HEK293T (cell line): ENCODE data around the gene NLRP12.

ENCODE experiments used
- FOXA1 ChIP-seq: fragments of 450-650 bp; IDR thresholded peaks from 2 replicates; pipeline ENCODE4 v1.6.1; 2016; ENCODE audit warnings: mild to moderate bottlenecking
- FOXM1 ChIP-seq: fragments of 450-650 bp; IDR thresholded peaks from 2 replicates; pipeline ENCODE4 v1.6.1; 2017; ENCODE audit warnings: mild to moderate bottlenecking, borderline replicate concordance
- LEF1 ChIP-seq: fragments of 450-650 bp; IDR thresholded peaks from 2 replicates; pipeline ENCODE4 v1.6.1; 2017; ENCODE audit warnings: mild to moderate bottlenecking, borderline replicate concordance
- SUZ12 ChIP-seq: fragments of 450-650 bp; IDR thresholded peaks from 2 replicates; pipeline ENCODE4 v1.6.1; 2016; ENCODE audit warnings: mild to moderate bottlenecking

DNA sequence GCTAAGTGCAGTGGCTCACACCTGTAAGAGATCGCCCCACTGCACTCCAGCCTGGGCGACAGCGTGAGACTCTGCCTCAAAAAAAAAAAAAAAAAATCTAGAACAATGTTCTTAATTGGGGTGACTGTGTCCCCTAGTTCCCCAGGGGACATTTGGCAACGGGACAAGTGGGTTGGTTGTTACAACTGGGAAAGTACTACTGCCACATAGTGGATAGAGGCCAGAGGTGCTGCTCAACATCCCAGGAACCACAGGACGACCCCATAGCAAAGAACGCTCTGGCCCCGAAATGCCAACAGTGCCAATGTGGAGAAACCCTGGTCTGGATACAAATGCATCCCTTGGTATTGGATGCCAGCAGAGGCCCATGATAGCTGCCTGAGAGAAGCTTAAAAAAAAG, 11.8 kb downstream of the NLRP12 start:
- TF ChIP-seq SUZ12 (no peak), FOXM1 (no peak), LEF1 (no peak), FOXA1 (no peak)
